ENCODE data around the gene SBF2. TPM values are rescaled to one million over a fixed set of nuclear protein-coding genes. Genes with fewer than 3 reads are reported as not detected.

SBF2 gene
- polyA plus RNA-seq, 1 donor from 2014 or later, result 53.4 TPM

DNA sequence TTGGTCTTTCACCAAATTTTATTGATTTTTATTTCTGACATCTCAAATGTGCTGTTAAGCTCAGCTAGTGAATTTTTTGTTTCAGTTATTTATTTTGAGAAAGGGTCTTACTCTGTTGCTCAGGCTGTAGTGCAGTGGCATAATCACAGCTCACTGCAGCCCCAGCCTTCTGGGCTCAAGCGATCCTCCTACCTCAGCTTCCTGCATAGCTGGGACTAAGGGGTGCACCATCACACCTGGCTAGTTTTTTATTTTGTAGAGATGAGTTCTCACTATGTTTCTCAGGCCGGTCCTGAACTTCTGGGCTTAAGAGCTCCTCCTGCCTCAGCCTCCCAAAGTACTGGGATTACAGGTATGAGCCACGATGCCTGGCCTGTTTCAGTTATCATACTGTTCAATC, 282.0 kb downstream of the SBF2 start:
- Histone ChIP-seq H3K79me2 (replicated peaks; ENCODE audit: insufficient read depth, low read length) (no peaks in the 10 kb centered on the region), H3K4me2 (ENCODE audit: low read length) (no peak overlapping the region), H3K27ac (ENCODE audit: low read length) (no peak overlapping the region), H3K9me3 (ENCODE audit: low read length) (no peaks in the 10 kb centered on the region), H4K20me1 (ENCODE audit: insufficient read depth) (no peaks in the 10 kb centered on the region), H3K27me3 (ENCODE audit: insufficient read depth, low read depth, low read length) (no peaks in the 10 kb centered on the region), H3K9me2 (ENCODE audit: insufficient read depth, low read length) (no peaks in the 10 kb centered on the region), H3K36me3 (ENCODE audit: insufficient read depth, low read length) (no peaks in the 10 kb centered on the region), H3K4me3 (ENCODE audit: low read length) (no peak overlapping the region), H3F3A (ENCODE audit: insufficient read depth, low read length, poor library complexity, severe bottlenecking) (no peaks in the 10 kb centered on the region), H2AFZ (ENCODE audit: low read depth, low read length) (no peak overlapping the region), H3K9ac (ENCODE audit: low read length) (no peak overlapping the region)
- TF ChIP-seq RAD21 (conservative IDR thresholded peaks at IDR 0.05), result no peak
- no peak for TF ChIP-seq EP300 (conservative IDR thresholded peaks at IDR 0.05; ENCODE audit: poor library complexity, severe bottlenecking)
- no peak for TF ChIP-seq TAF1 (IDR thresholded peaks at IDR 0.05; ENCODE audit: low read depth)
- TF ChIP-seq, protein P1, sequence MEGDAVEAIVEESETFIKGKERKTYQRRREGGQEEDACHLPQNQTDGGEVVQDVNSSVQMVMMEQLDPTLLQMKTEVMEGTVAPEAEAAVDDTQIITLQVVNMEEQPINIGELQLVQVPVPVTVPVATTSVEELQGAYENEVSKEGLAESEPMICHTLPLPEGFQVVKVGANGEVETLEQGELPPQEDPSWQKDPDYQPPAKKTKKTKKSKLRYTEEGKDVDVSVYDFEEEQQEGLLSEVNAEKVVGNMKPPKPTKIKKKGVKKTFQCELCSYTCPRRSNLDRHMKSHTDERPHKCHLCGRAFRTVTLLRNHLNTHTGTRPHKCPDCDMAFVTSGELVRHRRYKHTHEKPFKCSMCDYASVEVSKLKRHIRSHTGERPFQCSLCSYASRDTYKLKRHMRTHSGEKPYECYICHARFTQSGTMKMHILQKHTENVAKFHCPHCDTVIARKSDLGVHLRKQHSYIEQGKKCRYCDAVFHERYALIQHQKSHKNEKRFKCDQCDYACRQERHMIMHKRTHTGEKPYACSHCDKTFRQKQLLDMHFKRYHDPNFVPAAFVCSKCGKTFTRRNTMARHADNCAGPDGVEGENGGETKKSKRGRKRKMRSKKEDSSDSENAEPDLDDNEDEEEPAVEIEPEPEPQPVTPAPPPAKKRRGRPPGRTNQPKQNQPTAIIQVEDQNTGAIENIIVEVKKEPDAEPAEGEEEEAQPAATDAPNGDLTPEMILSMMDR (IDR thresholded peaks at IDR 0.05; ENCODE audit: poor library complexity, severe bottlenecking), result no peak
- TF ChIP-seq POLR2AphosphoS5 (IDR thresholded peaks at IDR 0.05), result no peak
- TF ChIP-seq MXI1 (conservative IDR thresholded peaks at IDR 0.05; ENCODE audit: poor library complexity, severe bottlenecking), result no peak

DNA sequence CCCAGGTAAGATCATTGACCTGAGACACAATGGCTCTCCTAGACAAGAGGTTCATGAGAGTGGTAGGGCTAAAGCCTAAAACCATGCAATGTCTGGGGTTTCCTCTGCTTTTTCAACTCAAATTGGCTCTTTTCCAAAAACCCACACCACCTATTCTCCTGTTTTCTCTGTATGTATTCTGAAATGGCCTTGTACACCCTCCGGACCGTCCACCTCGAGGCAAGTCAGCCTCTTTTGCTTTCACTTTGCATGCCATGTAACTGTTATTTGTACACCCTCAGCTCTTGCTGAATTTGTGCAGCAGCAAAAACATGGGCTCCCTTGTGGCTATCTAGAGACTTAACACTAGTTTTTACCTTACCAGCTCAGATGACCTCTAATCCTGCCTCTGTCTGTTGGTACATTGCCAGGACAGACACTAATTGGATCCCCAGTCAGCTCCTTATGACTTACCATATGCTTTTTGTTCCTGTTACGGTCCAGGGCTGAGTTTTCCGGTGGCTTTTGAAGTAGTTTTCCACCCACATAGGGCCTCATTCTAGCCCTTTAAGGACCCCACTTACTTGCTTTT, 288.0 kb downstream of the SBF2 start:
- Histone ChIP-seq H3F3A (ENCODE audit: insufficient read depth, low read length, poor library complexity, severe bottlenecking) (no peaks in the 10 kb centered on the region), H2AFZ (ENCODE audit: low read depth, low read length) (no peak overlapping the region), H3K27ac (ENCODE audit: low read length) (no peak overlapping the region), H3K9me3 (ENCODE audit: low read length) (no peaks in the 10 kb centered on the region), H3K4me3 (ENCODE audit: low read length) (no peak overlapping the region), H4K20me1 (ENCODE audit: insufficient read depth) (no peaks in the 10 kb centered on the region), H3K36me3 (ENCODE audit: insufficient read depth, low read length) (no peaks in the 10 kb centered on the region), H3K79me2 (replicated peaks; ENCODE audit: insufficient read depth, low read length) (no peaks in the 10 kb centered on the region), H3K9ac (ENCODE audit: low read length) (no peak overlapping the region), H3K4me2 (ENCODE audit: low read length) (no peak overlapping the region), H3K27me3 (ENCODE audit: insufficient read depth, low read depth, low read length) (no peaks in the 10 kb centered on the region), H3K9me2 (ENCODE audit: insufficient read depth, low read length) (no peaks in the 10 kb centered on the region)
- TF ChIP-seq EP300 (conservative IDR thresholded peaks at IDR 0.05; ENCODE audit: poor library complexity, severe bottlenecking) (no peak), SMC3 (conservative IDR thresholded peaks at IDR 0.05; ENCODE audit: poor library complexity) (no peak), RAD21 (conservative IDR thresholded peaks at IDR 0.05) (no peak), TAF1 (IDR thresholded peaks at IDR 0.05; ENCODE audit: low read depth) (no peak), POLR2AphosphoS5 (IDR thresholded peaks at IDR 0.05) (no peak), EZH2 (IDR thresholded peaks at IDR 0.05; ENCODE audit: borderline replicate concordance, insufficient read depth, low read length, poor library complexity, severe bottlenecking) (no peak), MXI1 (conservative IDR thresholded peaks at IDR 0.05; ENCODE audit: poor library complexity, severe bottlenecking) (no peak)
- TF ChIP-seq, protein P1 (IDR thresholded peaks at IDR 0.05; ENCODE audit: poor library complexity, severe bottlenecking), result no peak
- TF ChIP-seq, protein P2, sequence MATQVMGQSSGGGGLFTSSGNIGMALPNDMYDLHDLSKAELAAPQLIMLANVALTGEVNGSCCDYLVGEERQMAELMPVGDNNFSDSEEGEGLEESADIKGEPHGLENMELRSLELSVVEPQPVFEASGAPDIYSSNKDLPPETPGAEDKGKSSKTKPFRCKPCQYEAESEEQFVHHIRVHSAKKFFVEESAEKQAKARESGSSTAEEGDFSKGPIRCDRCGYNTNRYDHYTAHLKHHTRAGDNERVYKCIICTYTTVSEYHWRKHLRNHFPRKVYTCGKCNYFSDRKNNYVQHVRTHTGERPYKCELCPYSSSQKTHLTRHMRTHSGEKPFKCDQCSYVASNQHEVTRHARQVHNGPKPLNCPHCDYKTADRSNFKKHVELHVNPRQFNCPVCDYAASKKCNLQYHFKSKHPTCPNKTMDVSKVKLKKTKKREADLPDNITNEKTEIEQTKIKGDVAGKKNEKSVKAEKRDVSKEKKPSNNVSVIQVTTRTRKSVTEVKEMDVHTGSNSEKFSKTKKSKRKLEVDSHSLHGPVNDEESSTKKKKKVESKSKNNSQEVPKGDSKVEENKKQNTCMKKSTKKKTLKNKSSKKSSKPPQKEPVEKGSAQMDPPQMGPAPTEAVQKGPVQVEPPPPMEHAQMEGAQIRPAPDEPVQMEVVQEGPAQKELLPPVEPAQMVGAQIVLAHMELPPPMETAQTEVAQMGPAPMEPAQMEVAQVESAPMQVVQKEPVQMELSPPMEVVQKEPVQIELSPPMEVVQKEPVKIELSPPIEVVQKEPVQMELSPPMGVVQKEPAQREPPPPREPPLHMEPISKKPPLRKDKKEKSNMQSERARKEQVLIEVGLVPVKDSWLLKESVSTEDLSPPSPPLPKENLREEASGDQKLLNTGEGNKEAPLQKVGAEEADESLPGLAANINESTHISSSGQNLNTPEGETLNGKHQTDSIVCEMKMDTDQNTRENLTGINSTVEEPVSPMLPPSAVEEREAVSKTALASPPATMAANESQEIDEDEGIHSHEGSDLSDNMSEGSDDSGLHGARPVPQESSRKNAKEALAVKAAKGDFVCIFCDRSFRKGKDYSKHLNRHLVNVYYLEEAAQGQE (IDR thresholded peaks at IDR 0.05; ENCODE audit: borderline replicate concordance), result no peak
